HG03095 (cell line): Measurements from ENCODE around the gene PCBD1.

Experiments
- ATAC-seq: cut with Tn5 transposase; IDR thresholded peaks from one replicate; pipeline ENCODE4 v1.9.1; 2021; ENCODE audit warnings: moderate library complexity; ENCODE audit not compliant: unreplicated experiment

PCBD1 gene

DNA sequence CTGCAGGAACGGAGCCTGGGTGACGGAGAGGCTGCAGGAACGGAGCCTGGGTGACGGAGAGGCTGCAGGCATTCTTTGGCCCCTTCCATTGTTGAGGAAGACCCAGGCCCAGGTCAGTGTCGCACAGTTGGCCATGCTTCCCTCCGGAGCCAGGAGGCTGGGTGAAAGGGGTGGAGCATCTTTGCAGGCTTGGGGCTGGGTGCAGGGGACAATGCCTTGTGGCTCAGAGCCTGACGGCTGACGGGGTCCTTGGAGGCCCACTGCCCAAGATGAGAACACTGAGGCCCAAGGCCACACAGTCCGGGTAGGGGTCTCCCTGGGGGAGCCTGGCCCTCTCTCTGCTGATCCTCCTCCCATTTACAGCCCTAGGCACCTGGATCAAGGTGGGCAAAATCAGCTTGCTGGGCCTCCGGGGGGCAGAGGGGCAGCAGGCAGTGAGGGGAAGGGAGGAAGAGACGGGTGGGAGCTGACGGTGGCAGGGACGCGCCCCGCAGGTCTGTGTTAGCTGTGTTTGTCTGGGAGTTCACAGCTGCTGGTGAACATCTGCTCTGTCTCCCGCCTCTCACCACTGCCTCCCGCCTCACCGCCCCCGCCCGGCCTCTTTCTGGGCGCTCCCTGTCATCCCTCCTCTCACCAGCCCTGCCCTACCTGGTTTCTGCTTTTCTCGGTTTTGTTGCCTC lies 30.6 kb upstream of the PCBD1 start:
- ATAC-seq, result no peak

DNA sequence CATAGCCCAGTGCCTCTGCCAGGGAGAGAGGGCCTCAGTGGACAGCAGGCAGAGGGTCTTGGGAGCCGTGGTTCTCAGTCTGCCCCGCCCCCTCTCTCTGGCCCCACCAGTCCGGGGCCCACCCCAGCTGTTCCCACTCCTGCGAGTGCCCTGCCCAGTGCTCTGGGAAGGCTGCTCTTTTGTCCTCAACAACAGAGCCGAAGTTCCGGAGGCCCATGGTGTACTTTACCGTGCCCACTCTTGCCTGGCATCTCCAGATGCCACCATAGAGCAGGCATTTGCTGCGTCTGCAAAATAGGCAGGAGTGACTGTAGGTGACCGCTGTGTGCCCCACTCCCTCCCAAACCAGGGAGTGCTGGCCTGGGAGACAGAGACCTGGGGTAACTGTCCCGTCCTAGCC lies 29.3 kb upstream of the PCBD1 start:
- ATAC-seq, result no peak

DNA sequence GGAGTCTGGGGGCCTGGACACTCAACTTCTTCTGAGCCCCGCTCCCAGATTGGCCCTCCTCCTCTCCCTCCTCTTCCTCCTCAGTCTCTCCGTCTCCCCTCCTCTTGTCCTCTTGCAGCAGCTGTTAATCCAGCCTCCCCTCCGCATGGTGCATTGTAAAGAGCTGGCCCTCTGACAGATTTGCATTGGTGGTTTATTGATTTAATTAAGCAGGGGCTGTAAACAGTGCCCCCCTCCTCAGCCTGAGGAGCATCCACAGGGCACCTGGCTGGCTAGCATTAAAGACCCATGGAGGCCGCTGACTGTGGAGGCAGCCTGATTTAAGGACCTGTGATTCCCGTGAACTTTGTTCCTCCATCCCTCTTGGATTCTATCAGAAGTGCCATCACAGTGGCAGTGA lies 28.9 kb upstream of the PCBD1 start:
- no peak for ATAC-seq

- no peak for ATAC-seq
These were observed 27.9 kb upstream of the PCBD1 start for GRCh38 chr10:70916241-70916640.

DNA sequence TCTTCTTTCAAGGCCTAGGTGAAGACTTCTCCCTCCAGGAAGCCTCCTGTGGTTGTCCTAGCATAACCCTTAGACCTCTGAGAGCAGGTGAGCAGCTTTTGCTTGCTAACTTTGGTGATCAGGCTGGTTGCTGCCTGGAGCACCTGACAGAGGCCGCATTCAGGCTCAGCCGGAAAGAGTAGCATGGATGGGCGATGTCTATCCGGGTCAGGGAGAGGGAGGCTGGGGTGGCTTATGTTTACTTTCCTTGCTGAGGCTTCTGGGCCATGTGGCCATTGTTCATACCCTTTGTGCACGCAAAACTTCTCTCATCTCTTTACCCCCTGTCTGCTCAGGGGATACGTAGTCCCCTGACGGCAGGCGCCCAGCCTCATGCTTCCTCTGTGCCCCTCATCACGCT lies 27.4 kb upstream of the PCBD1 start:
- ATAC-seq, result no peak

- no peak for ATAC-seq
These were observed 26.8 kb upstream of the PCBD1 start for GRCh38 chr10:70915206-70915605.

- ATAC-seq, result no peak
These were observed 26.0 kb upstream of the PCBD1 start for GRCh38 chr10:70914316-70914864.

- ATAC-seq, result no peak
These were observed 25.5 kb upstream of the PCBD1 start for GRCh38 chr10:70913893-70914240.

- no peak for ATAC-seq
These were observed 25.0 kb upstream of the PCBD1 start for GRCh38 chr10:70913191-70913892.

DNA sequence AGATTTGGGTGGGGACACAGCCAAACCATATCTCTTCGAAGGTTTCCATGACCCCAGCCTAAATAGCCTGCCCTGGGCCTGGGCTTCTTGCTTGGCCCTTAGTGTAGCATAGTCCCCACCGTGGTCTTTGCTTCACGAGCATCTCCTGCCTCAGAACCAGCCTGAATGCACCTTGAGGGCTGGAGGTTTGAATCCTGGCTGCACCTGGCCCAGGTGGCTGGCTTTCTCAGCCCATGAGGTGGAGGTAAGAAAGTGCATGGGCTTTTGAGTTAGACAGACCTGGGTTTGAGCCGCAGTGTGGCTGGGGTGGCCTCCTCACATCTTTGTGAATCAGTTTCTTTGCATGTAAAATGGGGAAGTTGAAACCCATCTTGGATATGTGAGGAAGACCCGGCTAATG lies 24.2 kb upstream of the PCBD1 start:
- ATAC-seq, result no peak

- ATAC-seq, result no peak
These were observed 23.0 kb upstream of the PCBD1 start for GRCh38 chr10:70911386-70911785.

- no peak for ATAC-seq
These were observed 22.3 kb upstream of the PCBD1 start for GRCh38 chr10:70910486-70911341.

DNA sequence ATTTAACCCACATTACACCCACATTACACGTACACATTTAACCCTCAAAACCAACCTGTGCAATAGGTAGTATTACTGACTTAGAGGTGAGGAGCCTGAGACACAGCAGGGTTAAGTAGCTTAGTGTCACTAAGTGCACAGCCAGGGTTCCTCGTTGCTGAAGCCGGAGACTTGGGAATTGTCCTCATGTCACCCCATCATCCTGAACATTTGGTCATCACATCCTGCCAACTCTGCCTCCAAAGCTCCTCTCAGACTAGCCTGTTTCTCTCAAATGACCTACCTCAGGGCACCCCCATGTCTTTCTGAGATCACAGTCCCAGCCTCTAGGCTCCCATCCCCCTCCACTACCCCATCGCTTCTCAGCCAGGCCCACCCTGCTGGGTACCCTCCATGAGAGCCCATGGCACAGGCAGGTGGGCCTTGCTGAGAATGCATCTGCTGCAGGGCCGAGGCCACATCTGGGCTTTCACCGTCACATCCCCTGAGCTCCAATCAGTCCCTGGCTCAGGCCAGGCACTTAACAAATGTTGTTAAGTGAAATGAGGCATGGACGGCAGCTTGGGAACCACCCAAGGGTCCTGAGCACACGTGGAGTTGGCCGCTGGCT lies 21.1 kb upstream of the PCBD1 start:
- no peak for ATAC-seq

- ATAC-seq, result no peak
These were observed 20.3 kb upstream of the PCBD1 start for GRCh38 chr10:70908406-70909296.

GRCh38 chr10:70907637-70908405 lies 19.5 kb upstream of the PCBD1 start:
- no peak for ATAC-seq

DNA sequence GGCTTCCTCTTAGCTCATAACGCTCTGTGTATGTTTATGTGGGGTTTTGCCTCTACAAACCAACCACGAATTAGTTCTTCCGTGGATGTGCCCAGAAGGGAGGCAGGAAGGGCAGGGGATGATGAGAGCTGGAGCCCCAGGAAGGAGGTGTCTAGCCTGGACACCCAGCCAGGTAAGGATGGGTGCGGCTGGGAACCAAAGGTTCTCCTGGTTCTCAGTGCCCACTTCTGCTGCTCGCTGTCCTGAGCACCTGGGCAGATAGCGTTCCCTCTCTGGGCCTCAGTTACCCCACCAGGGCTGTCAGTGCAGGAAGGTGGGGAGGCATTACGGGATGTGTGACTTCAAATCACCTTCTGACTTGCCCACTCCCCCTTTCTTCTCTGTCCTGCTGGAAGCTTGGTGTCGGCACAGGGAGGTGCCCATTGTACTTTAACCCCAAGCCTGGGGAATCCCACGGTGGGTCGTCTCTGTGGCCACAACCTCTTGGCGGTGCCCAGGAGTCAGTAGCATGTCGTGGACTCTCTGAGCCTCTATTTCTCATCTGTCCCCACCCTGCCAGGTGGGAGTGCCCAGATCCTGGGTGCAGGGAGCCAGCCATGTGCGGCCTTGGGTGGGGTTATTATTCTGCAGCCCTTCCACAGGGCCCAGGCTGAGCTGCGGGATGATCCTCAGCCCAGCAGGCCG lies 18.7 kb upstream of the PCBD1 start:
- no peak for ATAC-seq

GRCh38 chr10:70906031-70906783 lies 17.8 kb upstream of the PCBD1 start:
- ATAC-seq, result no peak
